ENCODE measurements around the gene RPS21.

The RPS21 gene

GRCh38 chr20:62386383-62387218 lies at the start of gene RPS21:
Gene RPS21 (plus strand): TSS chr20:62387103. CDS start chr20:62387339, 236 bp downstream.
- peak; percentile 86 for ATAC-seq
- TF ChIP-seq TSHZ2 (CRISPR knock-in tag; IDR thresholded peaks at IDR 0.05) (no peak), ZNF565 (CRISPR knock-in tag; conservative IDR thresholded peaks at IDR 0.05; ENCODE audit: low read depth) (no peak), ZNF70 (CRISPR knock-in tag; IDR thresholded peaks at IDR 0.05) (no peak), PATZ1 (CRISPR knock-in tag; IDR thresholded peaks at IDR 0.05; ENCODE audit: borderline replicate concordance) (no peak), CSRNP3 (CRISPR knock-in tag; IDR thresholded peaks at IDR 0.05) (no peak), ESRRG (CRISPR knock-in tag; IDR thresholded peaks at IDR 0.05) (no peak), PPARA (CRISPR knock-in tag; IDR thresholded peaks at IDR 0.05; ENCODE audit: borderline replicate concordance) (no peak), ZFP3 (CRISPR knock-in tag; IDR thresholded peaks at IDR 0.05) (no peak), GLIS3 (CRISPR knock-in tag; IDR thresholded peaks at IDR 0.05) (no peak), OSR1 (CRISPR knock-in tag; IDR thresholded peaks at IDR 0.05) (no peak), ZNF8 (CRISPR knock-in tag; IDR thresholded peaks at IDR 0.05) (no peak), ZC3H10 (CRISPR knock-in tag; IDR thresholded peaks at IDR 0.05) (no peak), TCF4 (CRISPR knock-in tag; IDR thresholded peaks at IDR 0.05; ENCODE audit: borderline replicate concordance) (no peak), POU6F1 (CRISPR knock-in tag; IDR thresholded peaks at IDR 0.05; ENCODE audit: borderline replicate concordance, low read depth) (no peak), ISL1 (CRISPR knock-in tag; IDR thresholded peaks at IDR 0.05) (no peak), BACH2 (CRISPR knock-in tag; IDR thresholded peaks at IDR 0.05; ENCODE audit: borderline replicate concordance) (no peak)

GRCh38 chr20:62337558-62338293 lies 49.2 kb upstream of the RPS21 start:
- ATAC-seq, result no peak
- TF ChIP-seq RARB (CRISPR knock-in tag; IDR thresholded peaks at IDR 0.05), result no peak
- TF ChIP-seq ZNF8 (CRISPR knock-in tag; IDR thresholded peaks at IDR 0.05), result no peak
- TF ChIP-seq ZNF70 (CRISPR knock-in tag; IDR thresholded peaks at IDR 0.05), result no peak
- TF ChIP-seq BACH2 (CRISPR knock-in tag; IDR thresholded peaks at IDR 0.05; ENCODE audit: borderline replicate concordance), result no peak
- TF ChIP-seq ZFP30 (CRISPR knock-in tag; IDR thresholded peaks at IDR 0.05), result no peak
- no peak for TF ChIP-seq OSR1 (CRISPR knock-in tag; IDR thresholded peaks at IDR 0.05)
- TF ChIP-seq GLIS3 (CRISPR knock-in tag; IDR thresholded peaks at IDR 0.05), result no peak
- TF ChIP-seq PPARA (CRISPR knock-in tag; IDR thresholded peaks at IDR 0.05; ENCODE audit: borderline replicate concordance), result no peak
- TF ChIP-seq PATZ1 (CRISPR knock-in tag; IDR thresholded peaks at IDR 0.05; ENCODE audit: borderline replicate concordance), result no peak
- no peak for TF ChIP-seq TSHZ2 (CRISPR knock-in tag; IDR thresholded peaks at IDR 0.05)
- TF ChIP-seq CSRNP3 (CRISPR knock-in tag; IDR thresholded peaks at IDR 0.05), result no peak
- TF ChIP-seq SNAI2 (CRISPR knock-in tag; IDR thresholded peaks at IDR 0.05), result no peak
- TF ChIP-seq ZNF565 (CRISPR knock-in tag; conservative IDR thresholded peaks at IDR 0.05; ENCODE audit: low read depth), result no peak
- TF ChIP-seq ZC3H10 (CRISPR knock-in tag; IDR thresholded peaks at IDR 0.05), result no peak
- TF ChIP-seq ZFP3 (CRISPR knock-in tag; IDR thresholded peaks at IDR 0.05), result no peak
- TF ChIP-seq POU6F1 (CRISPR knock-in tag; IDR thresholded peaks at IDR 0.05; ENCODE audit: borderline replicate concordance, low read depth), result no peak

Measured in SK-N-SH treated with all-trans-retinoic acid at 6 μM for 48 hours (cell line).